BJ (cell line): ENCODE measurements around the gene NOS1AP. TPM values are rescaled to one million over a fixed set of nuclear protein-coding genes. Genes with fewer than 3 reads are reported as not detected.

Experiments used
- CTCF ChIA-PET: fragments of 350-600 bp; formaldehyde crosslinking; extraction: SDS; loops from one replicate; lab custom pipeline; 2021; ENCODE audit warnings: antibody characterized with exemption, inconsistent platforms; lab: Yijun Ruan, JAX
- POLR2A ChIA-PET: fragments of 300-600 bp; sonication (Branson Sonifier 250); formaldehyde crosslinking; extraction: SDS; loops from one replicate; lab custom pipeline; 2021; ENCODE audit warnings: antibody characterized with exemption; lab: Charles Lee
- DNase-seq: peaks from one replicate; pipeline ENCODE4 v3.0.0-alpha.2; 2011; ENCODE audit warnings: low read depth
- H3K27me3 ChIP-seq: 2 replicates; pipeline ENCODE4 v1.6.0; 2011; ENCODE audit warnings: low read length; ENCODE audit not compliant: control insufficient read depth, insufficient read depth
- H3K36me3 ChIP-seq: 2 replicates; pipeline ENCODE4 v1.5.1; 2011; ENCODE audit warnings: low read length; ENCODE audit not compliant: control insufficient read depth, insufficient read depth
- H3K4me3 ChIP-seq: 2 replicates; pipeline ENCODE4 v1.5.1; 2011; ENCODE audit warnings: low read depth, mild to moderate bottlenecking, control low read depth, low read length
- CTCF ChIP-seq: IDR thresholded peaks from 2 replicates; pipeline ENCODE4 v1.5.1; 2011; ENCODE audit warnings: low read depth, mild to moderate bottlenecking, control low read depth, inconsistent platforms, low read length, moderate library complexity; ENCODE audit not compliant: insufficient read depth
- polyA plus RNA-seq: library from polyadenylated mRNA; depleted of rRNA; stranded (reverse); fragments of >200 nt; gene quantifications from 2 replicates; pipeline ENCODE4 v1.2.3, GENCODE V29; 2011

Gene NOS1AP
- polyA plus RNA-seq, 1 experiment, result 0.50 TPM

GRCh38 chr1:162373072-162373427 lies 303.6 kb downstream of the NOS1AP start:
- Histone ChIP-seq H3K4me3 (no peak overlapping the region), H3K27me3 (no peaks in the 10 kb centered on the region), H3K36me3 (no peaks in the 10 kb centered on the region)
- ChIA-PET POLR2A (no interaction called here), CTCF (interaction anchor here (2.0 kb wide), 2 partner anchors 9 to 15 kb away, joined by 5 to 9 read pairs; partner anchors contain the start of gene C1orf226)
- no peak for DNase-seq
- TF ChIP-seq CTCF, result no peak

DNA sequence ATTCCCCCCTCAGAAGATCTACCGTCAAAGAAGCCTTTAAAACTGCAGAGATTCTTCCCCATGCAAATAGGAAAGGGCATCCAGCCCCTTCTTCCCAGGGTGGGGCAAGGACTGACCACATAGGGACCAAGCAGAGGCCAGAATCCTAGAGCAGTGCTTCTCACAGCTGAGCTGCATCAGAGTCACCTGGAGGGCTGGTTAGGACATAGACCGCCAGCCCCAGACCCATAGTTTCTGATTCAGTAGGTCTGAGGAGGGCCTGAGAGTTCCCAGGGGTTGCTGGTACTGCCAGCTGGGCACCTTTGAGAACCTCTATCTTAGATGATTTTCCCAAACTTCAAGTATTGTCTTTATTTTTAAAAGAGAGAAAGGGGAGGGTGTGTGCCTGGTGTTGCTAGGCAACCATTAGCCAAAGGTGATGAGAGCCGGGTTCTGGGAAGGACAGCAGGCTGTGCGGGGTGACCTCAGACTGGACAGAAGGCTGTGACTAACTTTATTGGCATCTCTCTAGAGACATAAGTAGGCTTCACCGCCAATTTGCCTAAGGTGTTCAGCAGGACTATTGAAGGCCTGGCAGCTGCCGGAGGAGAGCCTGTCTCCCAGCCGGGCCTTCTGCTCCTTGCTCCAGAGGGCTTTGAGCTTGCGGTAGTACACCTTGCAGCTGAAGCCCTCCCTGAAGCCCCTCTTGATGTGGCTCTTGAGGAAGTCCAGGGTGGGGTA lies 304.2 kb downstream of the NOS1AP start:
- DNase-seq, result peak; percentile 49
- TF ChIP-seq CTCF, result no peak
- CTCF ChIA-PET, result interaction anchor here (0.8 to 2.0 kb wide), 2 partner anchors 16 kb away, joined by 3 to 5 read pairs; no protein-coding TSS in a partner anchor
- POLR2A ChIA-PET, result no interaction called here
- no peaks in the 10 kb centered on the region for H3K36me3 ChIP-seq
- H3K27me3 ChIP-seq, result no peaks in the 10 kb centered on the region
- no peak overlapping the region for H3K4me3 ChIP-seq

- no peaks in the 10 kb centered on the region for H3K27me3 ChIP-seq
- ChIA-PET CTCF (interaction anchor here (0.8 kb wide), 1 partner anchor 17 kb away, joined by 3 read pairs; no protein-coding TSS in a partner anchor), POLR2A (no interaction called here)
- H3K4me3 ChIP-seq, result no peak overlapping the region
- TF ChIP-seq CTCF, result no peak
- DNase-seq, result no peak
- no peaks in the 10 kb centered on the region for H3K36me3 ChIP-seq
Measured at GRCh38 chr1:162374406-162374805, 304.9 kb downstream of the NOS1AP start.

DNA sequence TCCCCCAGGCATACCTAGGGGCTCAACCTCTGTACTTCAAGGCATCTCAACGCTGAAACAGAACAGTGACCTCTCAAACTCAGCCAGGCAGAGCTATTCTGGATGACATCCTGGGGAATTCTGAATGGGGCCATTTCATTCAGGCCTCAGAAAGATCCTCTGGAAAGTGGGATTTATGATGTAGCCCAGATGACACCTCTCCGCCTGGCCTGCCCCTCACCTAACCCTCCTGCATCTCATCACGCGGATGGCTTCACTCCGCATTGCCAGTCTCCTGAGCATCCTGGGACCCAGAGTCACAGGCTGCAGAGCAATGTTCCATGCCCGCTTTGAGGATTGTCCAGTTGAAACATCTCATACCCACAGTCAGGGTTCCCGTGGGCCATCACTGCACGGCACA lies 306.0 kb downstream of the NOS1AP start:
- H3K27me3 ChIP-seq, result no peaks in the 10 kb centered on the region
- H3K4me3 ChIP-seq, result no peak overlapping the region
- no peak for DNase-seq
- ChIA-PET CTCF (interaction anchor here (0.7 kb wide), 1 partner anchor 12 kb away, joined by 3 read pairs; no protein-coding TSS in a partner anchor), POLR2A (no interaction called here)
- no peaks in the 10 kb centered on the region for H3K36me3 ChIP-seq
- TF ChIP-seq CTCF, result no peak

GRCh38 chr1:162376691-162377090 lies 307.2 kb downstream of the NOS1AP start, which contains the start of gene SPATA46:
SPATA46 (minus strand) TSS chr1:162376854; CDS start chr1:162376790, 64 bp downstream.
- Histone ChIP-seq H3K4me3 (no peak within 1 kb of the TSS), H3K27me3 (no peaks in the 10 kb centered on the region), H3K36me3 (no peaks in the 10 kb centered on the region)
- ChIA-PET POLR2A (no interaction called here), CTCF (no interaction called here)
- no peak for TF ChIP-seq CTCF
- DNase-seq, result no peak
